HG02588 (cell line): Measurements from ENCODE around the gene ADSL.

ENCODE experiments used
- ATAC-seq: cut with Tn5 transposase; IDR thresholded peaks from one replicate; pipeline ENCODE4 v1.9.1; 2021; ENCODE audit warnings: mild to moderate bottlenecking, moderate library complexity; ENCODE audit not compliant: unreplicated experiment

ADSL gene

GRCh38 chr22:40326905-40327735, 19.2 kb upstream of the ADSL start:
- ATAC-seq: no peak

- no peak for ATAC-seq
Observed at GRCh38 chr22:40328546-40329456, 17.5 kb upstream of the ADSL start.

- ATAC-seq: no peak
Observed at GRCh38 chr22:40329466-40329865, 16.8 kb upstream of the ADSL start.

GRCh38 chr22:40330086-40330485, 16.2 kb upstream of the ADSL start:
- no peak for ATAC-seq

- no peak for ATAC-seq
Observed at GRCh38 chr22:40330615-40331014, 15.7 kb upstream of the ADSL start.

- ATAC-seq: no peak
Observed at GRCh38 chr22:40331706-40332105, 14.6 kb upstream of the ADSL start.

GRCh38 chr22:40332319-40332781, 13.9 kb upstream of the ADSL start:
- no peak for ATAC-seq

GRCh38 chr22:40334060-40334459, 12.2 kb upstream of the ADSL start:
- no peak for ATAC-seq

GRCh38 chr22:40334899-40335298, 11.4 kb upstream of the ADSL start:
- no peak for ATAC-seq

GRCh38 chr22:40335358-40335757, 10.9 kb upstream of the ADSL start:
- no peak for ATAC-seq

GRCh38 chr22:40340044-40340443, 6.3 kb upstream of the ADSL start:
- no peak for ATAC-seq

- ATAC-seq: no peak
Observed at GRCh38 chr22:40341604-40342003, 4.7 kb upstream of the ADSL start.

GRCh38 chr22:40342521-40342920, 3.8 kb upstream of the ADSL start:
- no peak for ATAC-seq

GRCh38 chr22:40345271-40345670, 1.0 kb upstream of the ADSL start:
- no peak for ATAC-seq

GRCh38 chr22:40345815-40346184, 500 bp upstream of the ADSL start:
- peak; percentile 34 for ATAC-seq

GRCh38 chr22:40347300-40347699, 1.0 kb downstream of the ADSL start:
- ATAC-seq: no peak

GRCh38 chr22:40348025-40348658, 1.8 kb downstream of the ADSL start:
- ATAC-seq: no peak

GRCh38 chr22:40352763-40353162, 6.5 kb downstream of the ADSL start:
- ATAC-seq: no peak

GRCh38 chr22:40361100-40361499, 14.8 kb downstream of the ADSL start:
- ATAC-seq: no peak

GRCh38 chr22:40363059-40363458, 16.8 kb downstream of the ADSL start:
- no peak for ATAC-seq

GRCh38 chr22:40364431-40364830, 18.1 kb downstream of the ADSL start:
- no peak for ATAC-seq
